HG02884 (cell line): Measurements from ENCODE around the gene BRI3BP.
"Not testable (repeated sequence)": the region's sequence is repeated elsewhere in the genome, so short reads cannot be mapped to it uniquely, and the experiment has no call there.

ENCODE experiments used
- ATAC-seq: cut with Tn5 transposase; IDR thresholded peaks from one replicate; pipeline ENCODE4 v1.9.1; 2021; ENCODE audit warnings: mild to moderate bottlenecking, moderate library complexity; ENCODE audit not compliant: unreplicated experiment

BRI3BP gene

GRCh38 chr12:125018356-125018755 lies 24.9 kb downstream of the BRI3BP start:
- ATAC-seq = no peak

- no peak for ATAC-seq
Observed at GRCh38 chr12:125021096-125021495, 27.7 kb downstream of the BRI3BP start.

- no peak for ATAC-seq
Observed at GRCh38 chr12:125021771-125022170, 28.3 kb downstream of the BRI3BP start.

- ATAC-seq = no peak
Observed at GRCh38 chr12:125023065-125023464, 29.6 kb downstream of the BRI3BP start.

DNA sequence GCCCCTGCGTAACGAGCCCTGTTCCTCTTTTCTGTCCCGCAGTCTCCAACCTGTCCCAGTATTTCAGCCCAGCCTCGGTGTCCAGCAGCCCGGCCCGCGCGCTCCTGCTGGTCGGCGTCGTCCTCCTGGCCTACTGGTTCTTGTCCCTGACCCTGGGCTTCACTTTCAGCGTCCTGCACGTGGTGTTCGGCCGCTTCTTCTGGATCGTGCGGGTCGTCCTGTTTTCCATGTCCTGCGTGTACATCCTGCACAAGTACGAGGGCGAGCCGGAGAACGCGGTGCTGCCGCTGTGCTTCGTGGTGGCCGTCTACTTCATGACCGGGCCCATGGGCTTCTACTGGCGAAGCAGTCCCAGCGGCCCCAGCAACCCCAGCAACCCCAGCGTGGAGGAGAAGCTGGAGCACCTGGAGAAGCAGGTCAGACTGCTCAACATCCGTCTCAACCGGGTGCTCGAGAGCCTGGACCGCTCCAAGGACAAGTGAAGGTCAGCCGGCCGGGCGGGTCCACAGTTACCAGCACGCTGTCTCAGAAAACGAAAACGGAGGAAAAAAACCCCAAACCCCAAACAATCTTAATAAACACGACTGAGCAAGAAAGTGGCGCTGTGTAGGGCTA lies 31.6 kb downstream of the BRI3BP start:
- no peak for ATAC-seq

GRCh38 chr12:125025606-125026235 lies 32.3 kb downstream of the BRI3BP start:
- no peak for ATAC-seq

DNA sequence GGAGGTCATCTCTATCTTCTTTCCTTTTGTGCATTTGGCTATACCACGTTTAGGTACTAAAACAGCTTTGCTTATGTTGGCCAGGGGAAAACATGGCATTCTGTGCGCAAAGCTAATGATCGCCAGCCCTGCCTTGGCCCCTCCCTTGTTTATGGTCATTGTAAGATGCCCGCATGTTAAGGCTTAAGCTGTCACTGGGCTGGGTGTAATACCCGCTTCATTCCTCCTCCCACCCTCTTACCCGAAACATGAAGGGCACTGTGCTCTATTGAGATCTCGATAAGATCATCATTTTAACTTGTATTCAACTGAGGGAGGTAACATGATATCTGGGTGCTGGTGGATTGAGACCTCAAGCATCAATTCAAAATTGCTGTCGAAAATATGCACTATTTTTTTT lies 34.7 kb downstream of the BRI3BP start:
- no peak for ATAC-seq

DNA sequence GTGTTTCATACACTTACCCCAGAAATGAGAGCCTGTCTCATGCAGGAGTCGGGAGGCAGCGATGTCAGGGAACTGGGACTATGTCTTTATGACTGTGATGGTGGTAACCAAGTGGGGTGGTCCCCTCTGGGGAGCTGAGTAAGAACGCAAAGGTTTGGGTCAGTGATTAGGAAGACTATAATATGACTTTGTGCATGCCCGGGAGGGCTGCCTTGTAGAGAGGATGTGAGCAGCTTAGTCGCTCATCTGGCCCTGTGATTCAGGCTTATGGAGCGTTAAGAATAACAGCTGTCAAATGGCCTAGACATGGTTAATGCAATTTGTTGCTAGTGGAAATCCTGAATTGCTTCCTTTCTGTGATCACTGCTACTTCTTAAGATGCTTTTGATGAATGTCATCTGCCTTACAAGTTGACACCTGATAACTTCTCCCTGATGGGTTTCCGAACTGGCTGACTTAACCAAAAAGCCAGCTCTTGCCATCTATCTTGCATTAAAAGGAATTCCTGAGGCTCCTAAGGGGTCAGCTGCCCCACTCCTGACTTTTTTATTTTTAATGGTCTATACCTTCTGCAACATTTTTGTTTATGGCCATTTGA lies 36.4 kb downstream of the BRI3BP start:
- ATAC-seq = no peak

DNA sequence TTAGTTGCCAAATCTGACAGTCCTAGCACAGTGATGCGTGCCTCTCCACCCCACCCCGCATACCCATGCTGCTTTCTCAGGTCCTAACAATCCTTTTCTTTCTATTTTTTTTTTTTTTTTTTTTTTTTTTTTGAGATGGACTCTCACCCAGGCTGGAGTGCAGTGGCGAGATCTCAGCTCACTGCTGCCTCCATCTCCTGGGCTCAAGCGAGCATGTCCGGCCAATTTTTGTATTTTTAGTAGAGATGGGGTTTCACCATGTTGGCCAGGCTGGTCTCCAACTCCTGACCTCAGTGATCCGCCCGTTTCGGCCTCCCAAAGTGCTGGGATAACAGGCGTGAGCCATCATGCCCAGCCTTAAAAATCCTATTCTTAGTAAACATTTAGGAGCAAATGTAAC lies 38.0 kb downstream of the BRI3BP start:
- ATAC-seq = not testable (repeated sequence)

GRCh38 chr12:125032466-125033152 lies 39.2 kb downstream of the BRI3BP start:
- ATAC-seq = no peak

GRCh38 chr12:125033288-125033687 lies 39.8 kb downstream of the BRI3BP start:
- ATAC-seq = no peak

GRCh38 chr12:125038976-125039625 lies 45.7 kb downstream of the BRI3BP start:
- no peak for ATAC-seq

DNA sequence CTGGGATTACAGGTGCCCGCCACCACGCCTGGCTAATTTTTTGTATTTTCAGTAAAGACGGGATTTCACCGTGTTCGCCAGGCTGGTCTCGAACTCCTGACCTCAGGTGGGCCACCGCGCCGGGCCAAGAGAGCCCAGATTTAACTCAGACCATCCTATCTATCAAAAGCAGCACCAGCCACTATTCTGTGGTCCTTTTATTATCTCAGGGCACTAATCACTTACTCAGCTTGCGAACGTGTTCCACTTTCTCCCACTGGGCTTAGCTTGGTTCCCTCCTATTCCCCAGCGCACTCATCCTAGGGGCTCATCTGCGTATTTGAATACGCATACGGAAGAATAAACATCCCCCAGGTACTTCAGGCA lies 55.6 kb downstream of the BRI3BP start:
- ATAC-seq = peak; percentile 15

DNA sequence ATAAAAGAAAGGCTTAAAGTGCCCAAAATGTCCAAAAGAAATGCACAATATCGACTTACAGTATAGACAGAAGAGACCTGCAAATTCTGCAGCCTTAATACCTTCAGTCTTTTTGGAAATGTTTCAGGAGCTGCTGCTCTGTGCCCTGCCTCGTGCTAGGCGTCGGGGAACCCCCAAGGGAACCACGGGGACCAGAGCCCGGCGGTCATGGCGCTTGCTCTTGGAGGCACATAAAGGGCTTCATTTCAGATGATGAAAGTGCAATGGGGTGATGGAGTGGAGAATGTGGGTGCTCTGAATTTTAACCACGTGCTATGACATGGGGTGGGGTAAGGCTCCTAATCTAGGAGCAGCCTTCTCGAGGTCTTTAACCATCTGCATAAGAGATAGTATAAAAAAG lies 57.0 kb downstream of the BRI3BP start:
- no peak for ATAC-seq

GRCh38 chr12:125050868-125051267 lies 57.4 kb downstream of the BRI3BP start:
- no peak for ATAC-seq

DNA sequence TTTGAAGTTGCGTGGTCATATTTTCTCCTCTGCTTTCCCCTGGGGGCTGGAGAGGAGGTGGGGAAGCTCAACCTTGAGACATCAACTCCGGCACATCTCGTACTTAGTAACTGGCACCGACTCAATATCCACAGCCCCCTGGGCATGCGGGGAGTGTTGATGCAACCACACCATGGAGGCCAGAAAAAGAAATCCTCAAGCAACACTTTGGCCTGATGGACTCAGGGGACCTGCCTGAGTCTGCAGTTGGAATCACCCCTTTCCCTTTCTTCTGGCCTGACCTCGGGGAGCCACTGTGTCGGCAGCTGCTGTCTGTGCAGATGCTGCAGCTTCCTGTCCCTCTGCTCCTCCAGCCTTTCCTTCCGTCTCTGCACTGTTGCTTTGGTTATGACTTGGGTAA lies 60.4 kb downstream of the BRI3BP start:
- ATAC-seq = no peak

GRCh38 chr12:125055591-125055990 lies 62.1 kb downstream of the BRI3BP start:
- ATAC-seq = no peak

DNA sequence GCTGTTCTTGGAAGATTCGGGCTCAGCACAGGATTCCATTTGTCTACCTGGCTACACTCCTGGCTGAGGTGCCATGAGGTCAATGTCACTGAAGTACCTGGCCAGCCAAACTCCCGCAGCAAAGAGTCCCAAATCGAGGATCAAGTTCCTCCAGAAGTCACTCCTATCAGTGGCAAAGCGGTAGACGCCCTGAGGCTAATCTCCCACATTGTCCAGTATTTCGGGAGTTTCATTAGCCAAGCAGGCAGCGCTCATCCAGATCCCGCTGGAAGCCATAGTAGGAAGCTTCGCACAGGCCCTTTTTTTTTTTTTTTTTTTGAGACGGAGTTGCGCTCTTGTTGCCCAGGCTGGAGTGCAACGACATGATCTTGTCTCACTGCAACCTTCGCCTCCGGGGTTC lies 62.9 kb downstream of the BRI3BP start:
- ATAC-seq = no peak

DNA sequence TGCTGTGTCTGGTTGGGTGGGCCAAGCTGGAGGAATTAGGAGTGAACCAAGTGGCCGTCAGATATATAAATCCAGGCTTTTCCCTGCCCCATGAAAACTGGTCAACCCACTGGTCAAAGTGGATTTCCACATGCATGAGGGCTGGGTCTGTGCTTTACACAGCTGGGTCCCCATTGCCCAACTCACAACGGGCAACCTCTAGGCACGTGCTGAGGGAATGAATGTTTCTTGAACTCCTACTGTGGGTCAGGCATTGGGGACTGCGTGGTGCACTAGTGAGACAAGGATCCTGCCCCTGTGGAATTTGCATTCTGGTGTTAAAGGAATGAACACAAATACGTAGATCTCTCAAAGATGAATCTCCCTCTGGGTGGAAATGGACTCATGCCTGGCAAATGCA lies 64.3 kb downstream of the BRI3BP start:
- no peak for ATAC-seq

GRCh38 chr12:125061229-125061628 lies 67.8 kb downstream of the BRI3BP start:
- no peak for ATAC-seq

DNA sequence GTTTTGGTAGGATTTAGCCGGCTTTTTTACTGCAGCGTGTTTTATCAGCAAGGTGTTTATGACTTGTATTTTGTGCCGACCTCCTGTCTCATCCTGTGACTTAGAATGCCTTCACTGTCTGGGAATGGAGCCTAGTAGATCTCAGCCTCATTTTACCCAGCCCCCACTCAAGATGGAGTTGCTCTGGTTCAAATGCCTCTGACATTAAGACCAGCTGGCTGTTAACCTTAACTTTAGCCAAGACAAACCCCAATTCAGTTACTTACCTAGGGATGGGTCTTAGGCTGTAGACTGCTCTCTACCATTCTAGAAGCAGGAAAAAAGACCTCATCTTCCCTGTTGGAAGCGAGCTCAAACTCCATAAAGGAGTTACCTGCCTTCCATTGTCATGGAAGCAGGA lies 70.1 kb downstream of the BRI3BP start:
- ATAC-seq = not testable (repeated sequence)

DNA sequence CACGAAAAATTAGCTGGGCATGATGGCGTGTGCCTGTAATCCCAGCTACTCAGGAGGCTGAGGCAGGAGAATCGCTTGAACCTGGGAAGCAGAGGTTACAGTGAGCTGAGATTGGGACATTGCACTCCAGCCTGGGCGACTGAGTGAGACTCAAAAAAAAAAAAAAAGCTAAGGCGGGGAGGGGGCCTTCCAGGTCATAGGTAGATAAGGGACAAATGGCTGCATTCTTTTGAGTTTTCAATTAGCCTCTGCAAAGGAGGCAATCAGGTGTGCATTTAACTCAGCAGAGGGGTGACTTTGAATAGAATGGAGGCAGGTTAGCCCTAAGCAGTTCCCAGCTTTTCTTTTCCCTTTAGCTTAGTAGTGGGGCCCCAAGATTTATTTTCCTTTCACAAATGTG lies 71.0 kb downstream of the BRI3BP start:
- no peak for ATAC-seq
